NCI-H526 (cell line): ENCODE data around the gene BAZ1B.
"Not testable (repeated sequence)": the region's sequence is repeated elsewhere in the genome, so short reads cannot be mapped to it uniquely, and the experiment has no call there.

Experiments used
- DNase-seq, 2 experiments: peaks; one replicate each; lab custom pipeline; 2025; lab: John Stamatoyannopoulos, UW

The BAZ1B gene

DNA sequence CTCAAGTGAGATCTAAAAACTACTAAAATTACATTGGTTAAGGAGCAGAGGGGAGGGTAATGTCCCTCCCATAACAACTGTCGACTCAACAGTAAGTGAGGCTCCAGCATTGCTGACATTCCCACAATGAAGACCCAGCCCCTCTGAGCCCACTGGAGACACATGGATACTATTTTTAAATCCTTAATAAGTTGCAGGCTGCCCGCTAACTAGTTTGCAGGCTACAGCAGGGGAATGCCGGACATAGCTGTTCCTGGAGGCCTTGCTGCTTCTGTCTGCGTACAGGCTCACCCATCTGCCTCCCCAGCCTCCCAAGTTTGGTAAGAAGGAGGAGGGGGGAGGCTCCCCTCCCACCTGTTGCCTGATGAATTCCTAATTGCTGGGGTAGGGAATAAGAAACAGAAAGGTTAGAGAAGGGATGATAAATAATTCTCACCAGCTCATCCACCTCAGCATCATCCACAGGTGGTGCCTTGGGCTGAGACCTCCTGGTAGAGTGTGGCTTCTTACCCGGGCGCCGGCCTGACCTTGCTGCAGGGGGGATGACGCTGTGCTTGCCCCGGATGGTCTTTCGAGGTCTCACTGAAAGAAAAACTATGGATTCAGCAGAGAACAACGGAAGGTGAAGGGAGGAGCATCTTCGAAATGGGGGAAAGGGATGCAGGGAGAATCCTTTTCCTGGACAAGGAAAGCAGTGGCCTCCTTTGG lies 78.4 kb downstream of the BAZ1B start:
- DNase-seq = no peak

DNA sequence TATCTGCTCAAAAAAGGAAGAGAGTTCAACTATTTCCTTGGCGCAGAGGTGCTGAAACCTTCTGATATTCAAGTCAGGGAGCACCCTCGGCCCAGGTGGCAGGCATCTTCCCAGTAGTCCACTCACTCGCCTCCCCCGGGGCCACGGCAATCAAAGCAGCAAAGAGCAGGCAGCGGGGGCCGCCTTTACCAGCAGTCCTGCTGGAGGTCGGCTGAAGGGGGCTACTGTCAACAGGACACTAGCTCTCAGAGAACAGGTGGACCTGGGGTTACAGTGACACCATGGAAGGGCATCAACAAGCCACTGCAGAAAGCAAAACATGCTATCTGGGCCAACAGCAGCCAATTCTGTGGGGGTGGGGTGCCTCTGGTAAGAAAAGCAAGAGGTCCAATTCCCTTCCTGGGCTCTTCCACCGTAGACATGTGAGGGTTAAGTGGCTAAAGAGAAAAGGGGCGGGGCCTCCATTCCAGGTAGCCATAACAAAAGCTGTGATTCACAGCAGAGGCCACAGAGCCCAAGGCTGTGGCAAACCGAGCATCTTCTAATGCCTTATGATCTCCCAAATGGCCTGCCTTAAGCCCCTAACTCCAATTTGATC lies 79.1 kb downstream of the BAZ1B start:
- DNase-seq = no peak

DNA sequence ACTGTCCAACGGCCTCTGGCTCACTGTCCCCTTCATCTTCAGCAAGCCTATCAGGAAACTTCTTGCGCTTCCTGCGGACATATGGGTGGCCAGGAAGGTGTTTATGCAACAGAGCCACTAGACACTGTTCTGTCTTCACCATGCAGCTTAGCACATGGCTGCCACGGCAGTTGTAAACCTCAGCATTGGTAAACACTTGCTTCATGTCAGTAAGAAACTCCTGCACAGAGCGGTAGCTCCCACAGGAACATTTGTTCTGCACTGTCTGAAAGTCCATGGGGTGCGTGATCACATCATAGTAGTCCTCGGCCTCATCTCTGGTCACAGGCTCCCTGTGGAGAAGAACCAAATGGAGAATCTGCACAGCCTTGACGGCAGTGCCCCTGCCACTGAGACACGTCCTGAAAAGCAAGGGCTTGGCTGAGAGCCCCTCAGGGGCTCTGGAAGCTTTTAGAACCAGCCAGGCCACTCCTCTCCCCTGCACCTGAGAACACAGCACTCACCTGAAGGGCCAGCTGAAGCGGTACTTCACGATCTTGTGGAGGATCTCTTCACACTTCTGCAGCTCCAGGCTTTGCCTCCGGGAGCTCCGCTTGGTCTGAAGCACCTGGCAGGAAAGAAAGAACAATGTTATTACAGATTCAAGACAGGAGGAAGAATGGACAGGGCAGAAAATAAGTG lies 79.7 kb downstream of the BAZ1B start:
- no peak for DNase-seq

DNA sequence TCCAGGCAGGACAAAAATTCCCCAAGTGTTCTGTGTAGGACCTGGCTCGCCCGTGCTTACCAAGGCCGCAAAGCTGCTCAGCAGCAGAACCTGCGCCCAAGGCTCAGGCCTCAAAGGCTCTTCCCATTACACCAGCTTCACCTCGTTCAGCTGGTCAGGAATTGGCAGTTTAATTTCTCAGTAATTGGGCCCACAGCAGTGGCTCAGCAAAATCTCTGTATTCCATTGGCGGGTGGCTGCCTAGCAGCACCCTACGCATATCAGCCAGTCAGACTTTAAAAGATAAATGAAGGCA lies 82.7 kb downstream of the BAZ1B start:
- no peak for DNase-seq

DNA sequence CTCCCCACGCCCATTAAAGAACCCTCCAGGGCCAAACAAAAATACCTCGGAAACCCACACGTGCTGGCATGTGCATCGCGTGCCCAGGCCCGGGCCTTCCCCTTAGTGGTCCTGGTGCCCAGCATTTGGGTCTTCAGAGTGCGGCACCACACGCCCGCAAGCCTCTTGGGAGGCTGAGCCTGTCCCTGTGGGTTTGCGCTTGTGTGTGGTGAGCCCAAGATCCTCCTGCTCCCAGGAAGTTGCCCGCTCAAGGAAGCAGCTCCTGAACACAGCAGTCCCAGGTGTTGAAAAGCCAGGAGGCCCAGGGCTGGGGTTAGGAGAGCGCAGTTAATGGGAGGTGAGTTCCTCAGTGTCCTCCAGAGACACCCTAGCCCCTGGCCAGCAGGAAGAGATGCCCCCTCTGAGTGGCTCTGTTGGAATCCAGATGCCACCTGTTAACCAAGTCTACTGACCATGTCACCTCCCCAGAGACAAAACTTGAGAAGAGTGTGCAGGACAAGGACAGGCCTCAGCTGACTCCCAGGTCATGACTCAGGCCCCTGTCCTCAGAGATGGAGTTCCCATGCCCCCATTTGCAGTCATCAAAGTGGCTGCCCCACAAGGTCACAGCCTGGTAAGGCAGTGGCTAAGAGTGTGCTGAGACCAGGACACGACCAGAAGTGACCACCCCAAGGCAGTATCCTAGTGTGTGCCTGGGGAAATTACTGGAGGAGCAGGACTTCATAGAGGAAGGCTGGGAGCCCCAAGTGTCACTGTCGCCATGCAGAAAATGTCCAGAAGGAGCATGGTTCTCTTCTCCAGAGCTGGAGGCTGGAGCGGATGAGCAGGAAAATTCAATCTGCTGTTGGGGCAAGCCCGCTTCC lies 83.3 kb downstream of the BAZ1B start:
- no peak for DNase-seq

DNA sequence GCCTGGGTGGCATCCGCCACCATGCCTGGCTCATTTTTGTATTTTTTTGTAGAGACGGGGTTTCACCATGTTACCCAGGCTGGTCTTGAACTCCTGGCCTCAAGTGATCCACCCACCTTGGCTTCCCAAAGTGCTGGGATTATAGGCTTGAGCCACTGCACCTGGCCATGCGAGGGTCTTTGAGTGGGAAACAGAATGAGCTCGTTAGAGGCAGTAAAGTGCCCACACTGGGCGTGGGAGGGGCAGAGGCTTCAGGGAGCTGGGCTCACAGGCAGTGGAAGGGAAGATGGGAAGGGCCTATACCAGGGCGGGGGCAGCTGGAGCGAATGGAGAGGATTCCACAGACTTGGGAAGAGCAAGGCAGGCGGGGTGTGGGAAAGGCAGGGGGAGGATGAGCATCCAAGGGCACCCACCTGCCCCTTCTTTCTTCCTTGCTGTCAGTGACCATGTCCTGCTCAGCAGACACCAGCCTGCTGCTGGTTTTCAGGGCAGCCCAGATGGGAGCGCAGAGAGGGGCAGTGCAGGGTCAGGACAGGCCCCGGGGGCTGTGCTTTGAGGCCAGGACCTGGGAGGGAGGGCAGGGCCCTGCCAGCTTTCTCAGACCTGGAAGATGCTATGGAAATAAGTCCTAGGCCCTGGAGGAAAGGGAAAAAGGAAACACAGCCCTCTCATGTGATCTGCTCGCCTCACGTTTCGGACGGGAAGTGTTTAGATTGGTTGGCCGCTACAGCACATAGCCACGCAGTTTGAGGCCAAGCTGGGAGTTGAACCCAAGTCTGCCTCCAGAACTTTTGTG lies 84.3 kb downstream of the BAZ1B start:
- DNase-seq = peak in 1 of 2 experiments; percentile 27

DNA sequence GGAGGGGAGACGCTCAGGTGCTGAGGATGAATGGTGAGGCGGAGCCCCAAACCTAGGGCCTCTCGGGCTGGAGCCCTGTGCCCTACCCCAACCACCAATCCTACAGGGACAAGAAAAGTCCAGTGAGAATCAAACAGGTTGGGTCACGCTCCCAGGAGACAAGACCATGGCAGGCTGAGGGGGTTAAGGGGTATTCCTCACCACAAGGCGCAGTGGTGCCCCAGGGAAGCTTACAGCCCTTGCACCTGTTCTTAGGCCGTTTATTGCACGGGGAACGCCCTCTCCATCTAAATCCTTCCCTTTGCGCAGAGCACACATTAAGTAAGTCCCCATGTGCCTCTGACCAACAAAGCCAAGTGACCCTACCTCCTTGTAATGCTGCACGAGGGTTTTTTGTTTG lies 85.0 kb downstream of the BAZ1B start:
- DNase-seq = no peak

DNA sequence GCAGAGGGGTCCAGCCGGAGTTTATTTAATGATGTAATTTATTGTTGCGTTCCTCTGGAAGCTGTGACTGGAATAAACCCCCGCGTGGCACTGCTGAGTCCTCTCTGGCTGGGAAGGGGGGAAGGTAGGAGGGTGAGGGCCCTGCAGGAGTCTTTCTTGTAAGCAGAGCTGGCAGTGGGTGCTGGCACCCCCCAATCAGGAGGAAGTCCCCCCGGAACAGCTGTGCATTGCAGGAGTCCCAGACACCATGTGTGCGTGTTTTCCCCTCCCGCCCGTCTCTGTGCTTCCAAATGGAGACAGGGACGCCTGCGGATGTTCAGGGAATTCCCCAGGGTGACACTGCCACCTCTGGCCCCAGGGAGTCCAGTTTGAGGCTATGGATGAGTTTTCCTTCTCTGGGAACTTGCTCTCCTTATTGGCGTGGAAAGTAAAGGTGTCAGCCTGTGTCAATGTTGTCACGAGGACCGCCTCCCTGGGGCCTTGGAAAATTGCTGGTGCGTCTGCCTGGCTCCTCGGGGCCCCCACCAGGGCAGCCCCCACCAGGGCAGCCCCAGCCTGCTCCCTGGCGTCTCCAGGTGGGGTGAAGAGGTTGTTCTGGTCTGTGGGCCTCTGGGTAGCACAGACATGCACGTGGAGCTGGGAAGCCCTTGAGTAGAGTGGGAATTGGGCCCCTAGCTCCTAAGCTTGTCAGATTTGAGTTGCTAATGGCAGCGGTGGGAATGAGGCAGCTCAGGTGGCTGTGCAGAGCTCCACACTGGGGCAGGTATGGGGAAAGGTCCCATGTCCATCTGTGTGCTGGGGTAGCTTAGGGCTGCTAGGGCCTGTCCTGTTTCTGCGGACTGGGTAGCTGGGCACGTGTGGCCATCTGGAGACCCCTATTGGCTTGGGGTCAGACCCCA lies 85.8 kb downstream of the BAZ1B start:
- peak; percentile 19 to 58 for DNase-seq

DNA sequence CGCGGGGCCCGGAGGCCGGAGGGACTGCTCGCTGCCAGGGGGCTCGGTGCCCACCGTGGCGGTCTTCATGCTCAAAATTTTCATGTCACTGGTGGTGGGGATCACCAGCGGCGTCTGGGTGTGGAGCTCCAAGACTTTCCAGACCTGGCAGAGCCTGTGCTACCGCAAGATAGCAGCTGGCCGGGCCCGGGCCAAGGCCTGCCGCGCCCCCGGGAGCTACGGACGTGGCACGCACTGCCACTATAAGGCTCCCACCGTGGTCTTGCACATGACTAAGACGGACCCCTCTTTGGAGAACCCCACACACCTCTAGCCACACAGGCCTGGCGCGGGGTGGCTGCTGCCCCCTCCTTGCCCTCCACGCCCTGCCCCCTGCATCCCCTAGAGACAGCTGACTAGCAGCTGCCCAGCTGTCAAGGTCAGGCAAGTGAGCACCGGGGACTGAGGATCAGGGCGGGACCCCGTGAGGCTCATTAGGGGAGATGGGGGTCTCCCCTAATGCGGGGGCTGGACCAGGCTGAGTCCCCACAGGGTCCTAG lies 86.6 kb downstream of the BAZ1B start:
- no peak for DNase-seq

DNA sequence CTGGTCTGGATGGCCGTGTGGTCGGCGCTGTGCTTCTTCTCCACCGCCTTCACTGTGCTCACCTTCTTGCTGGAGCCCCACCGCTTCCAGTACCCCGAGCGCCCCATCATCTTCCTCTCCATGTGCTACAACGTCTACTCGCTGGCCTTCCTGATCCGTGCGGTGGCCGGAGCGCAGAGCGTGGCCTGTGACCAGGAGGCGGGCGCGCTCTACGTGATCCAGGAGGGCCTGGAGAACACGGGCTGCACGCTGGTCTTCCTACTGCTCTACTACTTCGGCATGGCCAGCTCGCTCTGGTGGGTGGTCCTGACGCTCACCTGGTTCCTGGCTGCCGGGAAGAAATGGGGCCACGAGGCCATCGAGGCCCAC lies 87.4 kb downstream of the BAZ1B start:
- DNase-seq = no peak

DNA sequence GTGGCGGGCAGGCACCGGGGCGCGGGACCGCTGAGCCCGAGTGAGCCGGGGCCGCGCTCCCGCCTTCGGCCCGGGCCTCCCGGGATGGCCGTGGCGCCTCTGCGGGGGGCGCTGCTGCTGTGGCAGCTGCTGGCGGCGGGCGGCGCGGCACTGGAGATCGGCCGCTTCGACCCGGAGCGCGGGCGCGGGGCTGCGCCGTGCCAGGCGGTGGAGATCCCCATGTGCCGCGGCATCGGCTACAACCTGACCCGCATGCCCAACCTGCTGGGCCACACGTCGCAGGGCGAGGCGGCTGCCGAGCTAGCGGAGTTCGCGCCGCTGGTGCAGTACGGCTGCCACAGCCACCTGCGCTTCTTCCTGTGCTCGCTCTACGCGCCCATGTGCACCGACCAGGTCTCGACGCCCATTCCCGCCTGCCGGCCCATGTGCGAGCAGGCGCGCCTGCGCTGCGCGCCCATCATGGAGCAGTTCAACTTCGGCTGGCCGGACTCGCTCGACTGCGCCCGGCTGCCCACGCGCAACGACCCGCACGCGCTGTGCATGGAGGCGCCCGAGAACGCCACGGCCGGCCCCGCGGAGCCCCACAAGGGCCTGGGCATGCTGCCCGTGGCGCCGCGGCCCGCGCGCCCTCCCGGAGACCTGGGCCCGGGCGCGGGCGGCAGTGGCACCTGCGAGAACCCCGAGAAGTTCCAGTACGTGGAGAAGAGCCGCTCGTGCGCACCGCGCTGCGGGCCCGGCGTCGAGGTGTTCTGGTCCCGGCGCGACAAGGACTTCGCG lies 88.0 kb downstream of the BAZ1B start:
- DNase-seq = no peak

DNA sequence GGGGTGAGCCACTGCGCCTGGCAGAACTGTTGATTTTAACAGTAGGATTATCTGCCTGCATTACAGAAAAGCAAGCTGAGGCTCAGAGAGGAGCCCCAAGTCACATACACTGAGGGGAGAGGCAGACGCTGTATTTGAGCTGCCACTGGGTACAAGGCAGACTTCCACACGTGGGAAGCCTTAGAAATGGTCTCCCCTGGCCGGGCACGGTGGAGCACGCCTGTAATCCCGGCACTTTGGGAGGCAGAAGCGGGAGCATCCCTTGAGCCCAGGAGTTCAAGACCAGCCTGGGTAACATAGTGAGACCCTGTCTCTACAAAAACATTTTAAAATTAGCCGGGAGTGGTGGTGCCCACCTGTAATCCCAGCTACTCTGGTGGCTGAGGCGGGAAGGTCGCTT lies 89.4 kb downstream of the BAZ1B start:
- no peak for DNase-seq

DNA sequence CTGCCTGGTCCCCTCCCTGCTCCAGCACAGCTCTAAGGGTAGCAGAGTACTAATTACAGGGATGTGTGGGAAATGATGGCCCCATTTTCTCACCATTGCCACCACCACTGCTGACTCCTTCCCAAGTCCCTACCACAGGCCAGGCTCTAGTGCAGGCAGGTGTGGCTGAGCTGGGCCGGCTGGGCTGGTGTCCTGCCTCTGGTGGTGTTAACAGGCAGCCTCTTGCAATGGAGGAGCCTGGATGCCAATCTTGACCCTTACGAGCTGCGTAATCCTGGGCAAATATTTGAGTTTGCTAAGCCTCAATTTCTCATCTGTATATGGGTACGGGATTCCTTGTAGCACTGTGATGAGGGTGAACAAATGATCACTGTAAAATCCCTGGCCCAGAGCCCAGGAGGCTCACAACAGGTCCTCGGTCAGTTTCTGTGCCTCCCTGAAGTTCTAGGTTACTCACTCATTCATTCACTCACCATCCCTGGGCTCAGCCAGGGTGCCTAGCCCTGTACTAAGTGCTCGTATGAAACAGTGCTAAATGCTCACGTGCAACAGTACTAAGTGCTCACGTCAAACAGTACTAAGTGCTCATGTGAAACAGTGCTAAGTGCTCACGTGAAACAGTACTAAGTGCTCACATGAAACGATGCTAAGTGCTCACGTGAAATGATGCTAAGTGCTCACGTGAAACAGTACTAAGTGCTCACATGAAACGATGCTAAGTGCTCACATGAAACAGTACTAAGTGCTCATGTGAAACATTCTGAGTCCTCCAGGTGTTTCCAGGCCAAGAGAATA lies 90.9 kb downstream of the BAZ1B start:
- DNase-seq = no peak

DNA sequence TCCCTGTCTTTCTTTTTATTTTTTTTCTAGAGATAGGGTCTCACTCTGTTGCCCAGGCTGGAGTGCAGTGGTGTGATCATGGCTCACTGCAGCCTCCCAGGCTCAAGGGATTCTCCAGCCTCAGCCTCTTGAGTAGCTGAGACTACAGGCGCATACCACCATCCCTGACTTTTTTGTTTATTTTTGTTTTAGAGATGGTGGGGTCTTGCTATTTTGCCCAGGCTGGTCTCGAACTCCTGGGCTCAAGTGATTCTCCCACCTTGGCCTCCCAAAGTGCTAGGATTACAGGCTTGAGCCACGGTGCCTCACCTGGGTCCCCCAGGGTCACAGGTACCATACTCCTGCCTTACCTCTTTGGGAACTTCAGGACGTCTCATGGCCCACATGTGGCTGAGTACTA lies 91.6 kb downstream of the BAZ1B start:
- not testable (repeated sequence) for DNase-seq

DNA sequence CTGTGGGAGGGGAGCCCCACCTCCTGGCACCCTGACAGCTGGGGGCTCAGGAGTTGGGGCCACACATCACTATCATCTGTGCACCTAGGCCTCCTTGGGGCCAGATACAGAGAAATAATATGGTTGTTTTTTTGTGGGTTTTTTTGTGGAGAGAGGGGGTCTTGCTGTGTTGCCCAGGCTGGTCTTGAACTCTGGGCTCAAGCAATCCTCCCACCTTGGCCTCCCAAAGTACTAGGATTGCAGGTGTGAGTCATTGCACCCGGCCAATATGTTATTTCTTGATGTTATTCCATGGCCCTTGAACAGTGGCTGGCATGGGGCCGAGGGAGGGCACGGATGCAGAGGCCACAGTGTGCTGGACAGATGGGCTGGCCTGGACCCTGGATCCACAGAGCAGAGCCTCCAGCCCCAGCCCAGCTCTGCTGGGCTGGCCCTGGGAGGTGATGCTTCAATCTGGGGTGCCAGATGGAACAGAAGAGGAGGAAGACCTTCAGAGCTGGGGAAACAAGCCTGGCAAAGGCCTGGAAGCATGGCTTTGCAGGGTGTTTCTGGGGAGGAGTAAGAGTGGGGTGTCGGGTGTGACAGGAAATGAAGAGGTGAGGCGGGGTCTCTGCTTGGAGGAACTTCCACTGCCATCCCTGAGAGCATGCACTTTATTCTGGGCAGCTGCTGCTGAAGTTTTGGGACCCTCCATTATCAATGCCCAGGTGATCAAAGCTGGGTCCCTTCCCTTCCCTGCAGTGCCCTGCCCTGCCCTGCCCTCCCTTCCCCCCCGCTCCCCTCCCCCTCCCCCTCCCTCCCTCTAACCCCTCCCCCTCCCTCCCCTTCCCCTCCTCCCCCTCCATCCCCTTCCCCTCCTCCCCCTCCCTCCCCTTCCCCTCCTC lies 92.2 kb downstream of the BAZ1B start:
- DNase-seq = no peak

DNA sequence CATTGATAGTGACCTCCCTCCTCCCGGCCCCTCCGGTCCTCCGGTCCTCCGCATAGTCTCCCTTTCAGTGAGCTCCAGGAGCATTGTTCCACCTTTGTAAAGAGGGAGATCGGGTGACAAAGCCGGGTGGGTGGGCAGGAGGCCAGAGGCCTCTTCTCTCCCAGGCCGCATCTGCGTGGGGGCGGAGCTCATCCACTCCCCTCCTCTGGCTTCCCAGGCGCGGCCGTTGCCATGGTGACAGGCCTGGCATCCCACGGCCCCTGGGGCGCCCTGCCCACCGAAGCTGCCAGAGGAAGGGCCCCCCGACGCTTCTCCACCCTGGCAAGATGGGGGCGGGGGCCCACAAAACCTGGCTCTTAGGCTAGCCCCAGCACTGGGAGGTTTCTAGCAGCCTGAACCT lies 92.9 kb downstream of the BAZ1B start:
- DNase-seq = peak in 1 of 2 experiments; percentile 29

DNA sequence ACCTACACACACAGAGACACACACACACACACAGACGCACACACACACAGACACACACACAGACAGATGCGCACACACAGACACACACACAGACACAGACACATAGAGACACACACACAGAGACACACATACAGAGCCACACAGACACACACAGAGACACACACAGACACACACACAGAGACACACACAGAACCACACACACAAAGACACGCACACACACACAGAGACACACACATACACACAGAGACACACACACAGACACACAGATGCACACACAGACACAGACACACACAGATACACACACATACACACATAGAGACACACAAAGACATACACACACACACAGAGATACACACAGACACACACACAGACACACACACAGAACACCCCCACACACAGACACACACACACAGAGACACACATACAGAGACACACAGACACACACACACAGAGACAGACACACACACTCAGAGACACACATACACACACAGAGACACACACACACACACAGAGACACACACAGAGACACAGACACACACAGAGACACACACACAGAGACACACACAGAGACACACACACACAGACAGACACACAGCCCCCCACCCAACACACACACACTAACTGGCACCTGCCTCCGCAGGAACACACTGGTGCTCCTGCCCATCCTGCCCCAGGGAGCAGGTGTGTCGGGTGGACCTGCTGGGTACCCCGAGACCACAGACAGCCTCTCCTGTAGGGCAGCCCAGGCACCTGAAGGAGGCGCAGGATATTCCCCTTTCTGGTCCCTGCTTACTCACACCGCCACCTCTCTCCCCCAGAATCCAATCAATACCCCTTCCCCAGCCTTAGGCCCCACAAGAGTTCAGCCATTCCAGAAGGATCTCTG lies 93.9 kb downstream of the BAZ1B start:
- DNase-seq = no peak
